ENCODE data around the gene RBM26.
"Not testable (repeated sequence)": the region's sequence is repeated elsewhere in the genome, so short reads cannot be mapped to it uniquely, and the experiment has no call there.

Gene RBM26

DNA sequence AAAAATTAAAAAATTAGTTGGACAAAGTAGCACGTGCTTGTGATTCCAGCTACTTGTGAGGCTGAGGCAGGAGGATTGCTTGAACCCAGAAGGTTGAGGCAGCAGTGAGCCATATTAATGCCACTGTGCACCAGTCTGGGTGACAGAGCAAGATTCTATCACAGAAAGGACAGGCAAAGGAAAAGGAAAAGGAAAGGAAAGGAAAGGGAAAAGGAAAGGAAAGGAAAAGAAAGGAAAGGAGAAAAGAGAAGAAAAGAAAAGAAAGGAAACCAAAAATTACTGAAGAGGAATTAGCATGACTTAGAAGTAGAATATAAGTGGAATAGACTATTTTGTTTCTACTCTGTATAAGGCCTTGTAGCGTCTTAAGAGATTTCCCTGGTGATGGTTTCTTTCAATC lies 122.3 kb downstream of the RBM26 start:
- WGBS, 2 experiments (ENCODE audit: insufficient coverage in 2 of 2), result 77 to 91% methylated on average over 1 of the region's 2 CpGs
- Histone ChIP-seq H3K4me3 (ENCODE audit: extremely low read depth, insufficient read depth, low read length, poor library complexity, severe bottlenecking) (no peak overlapping the region), H3K27ac (ENCODE audit: low read depth, low read length, severe bottlenecking) (no peak overlapping the region), H3K9me3 (ENCODE audit: control insufficient read depth, low read length) (no peaks in the 10 kb centered on the region), H3K4me1 (ENCODE audit: control insufficient read depth, insufficient read depth, low read length, poor library complexity, severe bottlenecking) (no peaks in the 10 kb centered on the region), H3K36me3 (ENCODE audit: control insufficient read depth, insufficient read depth, low read length) (no peaks in the 10 kb centered on the region)

GRCh38 chr13:79282976-79283375 lies 123.1 kb downstream of the RBM26 start:
- no peak overlapping the region for H3K27ac ChIP-seq (ENCODE audit: low read depth, low read length, severe bottlenecking)
- 80% methylated on average over 1 of the region's 3 CpGs; no CpG with 5 or more reads in 1 of the 2 experiments for WGBS, 2 experiments (ENCODE audit: insufficient coverage in 2 of 2)

GRCh38 chr13:79282508-79282907 lies 123.5 kb downstream of the RBM26 start:
- no peaks in the 10 kb centered on the region for H3K4me1 ChIP-seq (ENCODE audit: control insufficient read depth, insufficient read depth, low read length, poor library complexity, severe bottlenecking)
- H3K9me3 ChIP-seq (ENCODE audit: control insufficient read depth, low read length), result no peaks in the 10 kb centered on the region
- no peak overlapping the region for H3K27ac ChIP-seq (ENCODE audit: low read depth, low read length, severe bottlenecking)
- no peaks in the 10 kb centered on the region for H3K36me3 ChIP-seq (ENCODE audit: control insufficient read depth, insufficient read depth, low read length)
- no CpG with 5 or more reads among the region's 4 CpGs for WGBS, 2 experiments (ENCODE audit: insufficient coverage in 2 of 2)
- no peak overlapping the region for H3K4me3 ChIP-seq (ENCODE audit: extremely low read depth, insufficient read depth, low read length, poor library complexity, severe bottlenecking)

More at GRCh38 chr13:79282976-79283375, 123.1 kb downstream of the RBM26 start:
- no peaks in the 10 kb centered on the region for H3K9me3 ChIP-seq (ENCODE audit: control insufficient read depth, low read length)
- H3K36me3 ChIP-seq (ENCODE audit: control insufficient read depth, insufficient read depth, low read length), result no peaks in the 10 kb centered on the region
- no peak overlapping the region for H3K4me3 ChIP-seq (ENCODE audit: extremely low read depth, insufficient read depth, low read length, poor library complexity, severe bottlenecking)
- H3K4me1 ChIP-seq (ENCODE audit: control insufficient read depth, insufficient read depth, low read length, poor library complexity, severe bottlenecking), result no peaks in the 10 kb centered on the region

DNA sequence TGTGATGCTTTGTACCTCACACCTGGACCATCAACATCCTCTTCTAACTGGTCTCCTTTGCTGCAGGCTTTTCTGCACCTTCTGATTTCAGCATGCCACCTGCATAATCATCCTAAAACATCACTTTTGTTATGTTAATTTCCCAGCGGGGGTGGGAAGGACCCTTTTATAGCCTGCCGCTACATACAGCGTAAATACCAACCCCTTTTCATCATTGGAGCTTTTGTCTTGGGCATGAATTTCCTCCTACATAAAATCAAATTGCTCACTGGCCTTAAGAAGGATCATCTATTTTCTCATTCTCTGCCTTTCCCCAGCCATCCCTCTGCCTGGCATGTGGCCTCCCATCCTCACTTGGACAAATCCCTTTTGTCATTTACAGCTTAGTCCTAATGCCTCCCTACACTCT lies 124.7 kb downstream of the RBM26 start:
- 36 to 47% methylated on average over 3 of the region's 3 CpGs for WGBS, 2 experiments (ENCODE audit: insufficient coverage in 2 of 2)
- Histone ChIP-seq H3K4me1 (ENCODE audit: control insufficient read depth, insufficient read depth, low read length, poor library complexity, severe bottlenecking) (no peaks in the 10 kb centered on the region), H3K9me3 (ENCODE audit: control insufficient read depth, low read length) (no peaks in the 10 kb centered on the region), H3K27ac (ENCODE audit: low read depth, low read length, severe bottlenecking) (no peak overlapping the region), H3K4me3 (ENCODE audit: extremely low read depth, insufficient read depth, low read length, poor library complexity, severe bottlenecking) (no peak overlapping the region), H3K36me3 (ENCODE audit: control insufficient read depth, insufficient read depth, low read length) (no peaks in the 10 kb centered on the region)

DNA sequence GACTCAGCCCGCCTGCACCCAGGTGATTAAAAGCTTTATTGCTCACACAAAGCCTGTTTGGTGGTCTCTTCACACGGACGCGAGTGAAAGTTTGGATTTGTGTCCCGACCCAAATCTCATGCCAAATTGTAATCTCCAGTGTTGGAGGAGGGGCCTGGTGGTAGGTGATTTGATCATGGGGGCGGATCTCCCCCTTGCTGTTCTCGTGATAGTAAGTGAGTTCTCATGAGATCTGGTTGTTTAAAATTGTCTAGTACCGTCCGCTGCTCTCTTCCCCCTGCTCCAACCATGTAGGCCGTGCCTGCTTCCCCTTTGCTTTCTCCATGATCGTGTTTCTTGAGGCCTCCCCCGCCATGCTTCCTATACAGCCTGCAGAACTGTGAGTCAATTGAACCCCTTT lies 126.3 kb downstream of the RBM26 start:
- H3K9me3 ChIP-seq (ENCODE audit: control insufficient read depth, low read length); H3K36me3 ChIP-seq (ENCODE audit: control insufficient read depth, insufficient read depth, low read length); H3K4me1 ChIP-seq (ENCODE audit: control insufficient read depth, insufficient read depth, low read length, poor library complexity, severe bottlenecking); H3K4me3 ChIP-seq (ENCODE audit: extremely low read depth, insufficient read depth, low read length, poor library complexity, severe bottlenecking); H3K27ac ChIP-seq (ENCODE audit: low read depth, low read length, severe bottlenecking): not testable (repeated sequence)
- 74 to 90% methylated on average over 7 to 9 of the region's 12 CpGs for WGBS, 2 experiments (ENCODE audit: insufficient coverage in 2 of 2)

GRCh38 chr13:79273045-79273444 lies 133.0 kb downstream of the RBM26 start:
- H3K36me3 ChIP-seq (ENCODE audit: control insufficient read depth, insufficient read depth, low read length), result no peaks in the 10 kb centered on the region
- peaks cover 4% of the 10 kb centered on the region for H3K9me3 ChIP-seq (ENCODE audit: control insufficient read depth, low read length)
- no peaks in the 10 kb centered on the region for H3K4me1 ChIP-seq (ENCODE audit: control insufficient read depth, insufficient read depth, low read length, poor library complexity, severe bottlenecking)
- no peak overlapping the region for H3K27ac ChIP-seq (ENCODE audit: low read depth, low read length, severe bottlenecking)
- H3K4me3 ChIP-seq (ENCODE audit: extremely low read depth, insufficient read depth, low read length, poor library complexity, severe bottlenecking), result no peak overlapping the region

- Histone ChIP-seq H3K27ac (ENCODE audit: low read depth, low read length, severe bottlenecking) (no peak overlapping the region), H3K4me3 (ENCODE audit: extremely low read depth, insufficient read depth, low read length, poor library complexity, severe bottlenecking) (no peak overlapping the region), H3K36me3 (ENCODE audit: control insufficient read depth, insufficient read depth, low read length) (no peaks in the 10 kb centered on the region), H3K4me1 (ENCODE audit: control insufficient read depth, insufficient read depth, low read length, poor library complexity, severe bottlenecking) (no peaks in the 10 kb centered on the region), H3K9me3 (ENCODE audit: control insufficient read depth, low read length) (peaks cover 6% of the 10 kb centered on the region)
- 43 to 60% methylated on average over 1 of the region's 1 CpG for WGBS, 2 experiments (ENCODE audit: insufficient coverage in 2 of 2)
Observed at GRCh38 chr13:79271616-79272015, 134.4 kb downstream of the RBM26 start.

DNA sequence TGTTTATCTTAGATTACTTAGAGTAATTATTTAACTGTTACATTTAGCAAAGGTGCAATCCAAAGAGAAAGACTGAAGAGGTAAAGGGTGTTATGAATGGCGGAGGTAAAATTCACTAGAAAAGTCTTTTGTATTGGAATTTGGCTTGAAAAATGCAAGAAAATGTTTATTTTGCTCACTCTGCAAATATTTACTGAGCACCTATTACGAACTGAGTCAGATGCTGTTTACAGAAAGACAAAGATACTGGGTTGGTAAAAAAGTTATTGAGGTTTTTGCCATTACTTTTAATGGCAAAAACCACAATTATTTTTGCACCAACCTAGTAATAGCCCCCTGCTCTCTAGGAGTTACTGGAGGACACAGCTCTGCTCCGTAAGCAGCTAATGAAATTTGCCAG lies 135.2 kb downstream of the RBM26 start:
- Histone ChIP-seq H3K4me1 (ENCODE audit: control insufficient read depth, insufficient read depth, low read length, poor library complexity, severe bottlenecking) (no peaks in the 10 kb centered on the region), H3K36me3 (ENCODE audit: control insufficient read depth, insufficient read depth, low read length) (no peaks in the 10 kb centered on the region), H3K4me3 (ENCODE audit: extremely low read depth, insufficient read depth, low read length, poor library complexity, severe bottlenecking) (no peak overlapping the region), H3K9me3 (ENCODE audit: control insufficient read depth, low read length) (peaks cover 6% of the 10 kb centered on the region), H3K27ac (ENCODE audit: low read depth, low read length, severe bottlenecking) (no peak overlapping the region)
- 100% methylated on average over 1 to 2 of the region's 3 CpGs for WGBS, 2 experiments (ENCODE audit: insufficient coverage in 2 of 2)

Data from mesodermal cell (in vitro differentiated cells).